Tibial nerve (tissue), 3 donors: ENCODE measurements around the gene IRF2BPL.

Experiments
- CTCF ChIP-seq, 5 experiments: fragments of 200-600 bp in 3 of 5; fragments of 450-650 bp in 2 of 5; sonication (generic) in 3 of 5; IDR thresholded peaks; one replicate each; pipeline ENCODE4 v1.5.1; 2016 to 2019; ENCODE audit warnings: antibody characterized with exemption in 5 of 5, mild to moderate bottlenecking in 3 of 5, moderate library complexity in 2 of 5
- POLR2A ChIP-seq, 2 donors: fragments of 450-650 bp; IDR thresholded peaks; one replicate each; pipeline ENCODE4 v1.6.1; 2017; ENCODE audit warnings: antibody characterized with exemption in 2 of 2, mild to moderate bottlenecking in 2 of 2, moderate library complexity in 2 of 2

GRCh38 chr14:76976240-76977005 is 52.1 kb downstream of the IRF2BPL start:
- TF ChIP-seq CTCF (IDR thresholded peaks at IDR 0.05) = no peak
- no peak for TF ChIP-seq POLR2A (IDR thresholded peaks at IDR 0.05)
